Measurements from ENCODE around the gene TXK. TPM values are rescaled to one million over a fixed set of nuclear protein-coding genes. Genes with fewer than 3 reads are reported as not detected.

TXK gene
- total and polyA plus RNA-seq, 2 experiments from 2014 or later, result 0.14 to 0.40 TPM

DNA sequence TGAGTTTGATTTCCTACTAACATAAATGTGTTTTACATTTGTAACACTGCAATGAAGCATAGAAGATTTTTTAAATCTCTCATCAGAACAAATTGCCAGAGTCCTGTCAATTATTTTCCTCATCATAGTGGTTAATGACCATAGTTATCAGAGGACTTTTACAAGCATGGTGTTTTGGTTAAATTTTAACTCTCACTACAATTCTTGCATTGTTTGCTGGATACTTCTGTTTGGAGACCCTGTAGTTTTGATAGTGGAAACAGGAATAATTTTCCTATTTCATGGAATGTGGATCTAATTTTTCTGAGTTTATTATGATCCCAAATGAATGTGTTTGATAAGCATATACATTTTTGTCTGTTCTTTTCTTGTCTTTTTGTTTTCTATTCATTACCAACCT lies 100.6 kb downstream of the TXK start (continued):
- TF ChIP-seq, protein P1, sequence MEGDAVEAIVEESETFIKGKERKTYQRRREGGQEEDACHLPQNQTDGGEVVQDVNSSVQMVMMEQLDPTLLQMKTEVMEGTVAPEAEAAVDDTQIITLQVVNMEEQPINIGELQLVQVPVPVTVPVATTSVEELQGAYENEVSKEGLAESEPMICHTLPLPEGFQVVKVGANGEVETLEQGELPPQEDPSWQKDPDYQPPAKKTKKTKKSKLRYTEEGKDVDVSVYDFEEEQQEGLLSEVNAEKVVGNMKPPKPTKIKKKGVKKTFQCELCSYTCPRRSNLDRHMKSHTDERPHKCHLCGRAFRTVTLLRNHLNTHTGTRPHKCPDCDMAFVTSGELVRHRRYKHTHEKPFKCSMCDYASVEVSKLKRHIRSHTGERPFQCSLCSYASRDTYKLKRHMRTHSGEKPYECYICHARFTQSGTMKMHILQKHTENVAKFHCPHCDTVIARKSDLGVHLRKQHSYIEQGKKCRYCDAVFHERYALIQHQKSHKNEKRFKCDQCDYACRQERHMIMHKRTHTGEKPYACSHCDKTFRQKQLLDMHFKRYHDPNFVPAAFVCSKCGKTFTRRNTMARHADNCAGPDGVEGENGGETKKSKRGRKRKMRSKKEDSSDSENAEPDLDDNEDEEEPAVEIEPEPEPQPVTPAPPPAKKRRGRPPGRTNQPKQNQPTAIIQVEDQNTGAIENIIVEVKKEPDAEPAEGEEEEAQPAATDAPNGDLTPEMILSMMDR (conservative IDR thresholded peaks at IDR 0.05; ENCODE audit: low read depth in 2 of 2), result no peak

DNA sequence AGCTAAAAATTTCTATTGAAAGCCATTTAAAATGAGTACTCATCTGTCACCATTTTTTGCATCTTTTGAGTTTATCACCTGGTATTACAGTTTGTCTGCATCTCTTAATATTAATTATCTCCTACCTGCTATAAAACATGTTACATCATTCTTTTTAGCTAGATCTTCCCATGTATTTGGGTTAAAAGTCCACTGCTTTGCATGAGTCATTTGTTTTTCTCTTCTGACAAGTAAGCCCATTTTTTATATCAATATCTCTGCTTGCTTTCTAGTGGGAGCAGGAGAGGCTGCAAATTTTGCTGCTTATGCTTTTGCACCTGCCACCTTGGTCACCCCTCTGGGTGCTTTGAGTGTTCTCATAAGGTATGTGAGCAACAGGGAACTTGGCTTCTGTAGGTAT lies 101.3 kb downstream of the TXK start:
- ATAC-seq (no peak), DNase-seq (ENCODE audit: low spot score) (no peak)
- H3F3A ChIP-seq (replicated peaks; ENCODE audit: low read depth), result no peaks in the 10 kb centered on the region
- H3K27ac Mint-ChIP-seq, result no peak overlapping the region
- no peak overlapping the region for H3K4me3 Mint-ChIP-seq
- H3K4me3 ChIP-seq, result no peak overlapping the region
- no peaks in the 10 kb centered on the region for H3K79me2 ChIP-seq (replicated peaks; ENCODE audit: insufficient read depth)
- no peaks in the 10 kb centered on the region for H3K27me3 Mint-ChIP-seq (ENCODE audit: insufficient read depth, low read depth, poor library complexity)
- no peaks in the 10 kb centered on the region for H3K9me3 Mint-ChIP-seq
- H3K27me3 ChIP-seq (ENCODE audit: insufficient read depth), result no peaks in the 10 kb centered on the region
- no peak overlapping the region for H3K27ac ChIP-seq (ENCODE audit: low read depth)
- H3K9me2 ChIP-seq (ENCODE audit: insufficient read depth), result no peaks in the 10 kb centered on the region
- TF ChIP-seq, protein P1 (conservative IDR thresholded peaks at IDR 0.05; ENCODE audit: low read depth in 2 of 2), result no peak
- TF ChIP-seq POLR2AphosphoS5 (IDR thresholded peaks at IDR 0.05; ENCODE audit: low read depth) (no peak), ZNF331 (CRISPR knock-in tag; IDR thresholded peaks at IDR 0.05; ENCODE audit: low read depth) (no peak)
- no peak overlapping the region for H3K4me2 ChIP-seq
- no peaks in the 10 kb centered on the region for H3K36me3 ChIP-seq (ENCODE audit: insufficient read depth)
- H3K4me1 Mint-ChIP-seq, result peaks cover 31% of the 10 kb centered on the region
- H2AFZ ChIP-seq, result no peak overlapping the region
- H3K4me1 ChIP-seq (ENCODE audit: insufficient read depth), result peaks cover 25% of the 10 kb centered on the region
- peaks cover 3% of the 10 kb centered on the region; the same call in 2 of the 3 replicates for H3K36me3 Mint-ChIP-seq (ENCODE audit: low read depth)
- no peaks in the 10 kb centered on the region for H4K20me1 ChIP-seq (replicated peaks; ENCODE audit: insufficient read depth)

DNA sequence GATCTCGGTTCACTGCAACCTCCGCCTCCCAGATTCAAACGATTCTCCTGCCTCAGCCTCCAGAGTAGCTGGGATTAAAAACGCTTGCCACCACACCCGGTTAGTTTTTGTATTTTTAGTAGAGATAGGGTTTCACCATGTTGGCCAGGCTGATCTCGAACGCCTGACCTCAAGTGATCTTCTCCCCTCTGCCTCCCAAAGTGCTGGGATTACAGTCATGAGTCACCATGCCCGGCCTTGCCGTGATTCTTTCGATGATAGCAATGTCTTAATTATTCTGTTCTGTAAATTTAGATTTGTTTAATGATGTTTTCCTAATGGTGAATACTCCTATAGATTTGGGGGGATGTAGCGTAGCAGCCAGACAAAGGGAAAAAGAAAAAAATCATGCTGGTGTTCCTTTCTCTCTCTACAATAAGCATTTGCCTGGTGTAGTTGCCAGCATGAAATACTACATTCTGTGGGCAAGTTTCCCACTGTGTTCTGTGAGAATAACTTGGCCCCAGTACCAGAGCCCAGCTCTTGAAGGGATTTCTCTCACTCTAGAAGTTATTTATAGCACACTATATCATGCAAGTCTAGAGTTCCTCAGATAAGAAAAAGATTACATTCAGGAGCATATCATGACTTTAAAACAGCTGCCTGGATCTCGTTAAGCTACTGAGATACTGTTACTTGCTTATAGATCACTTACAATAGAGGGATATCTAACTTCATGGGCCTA lies 102.1 kb downstream of the TXK start:
- no peak for ATAC-seq
- no peaks in the 10 kb centered on the region for H3K27me3 ChIP-seq (ENCODE audit: insufficient read depth)
- H3K36me3 Mint-ChIP-seq (ENCODE audit: low read depth), result peaks cover 6% of the 10 kb centered on the region; the same call in 2 of the 3 replicates
- no peak overlapping the region for H3K4me3 ChIP-seq
- peaks cover 29% of the 10 kb centered on the region for H3K4me1 ChIP-seq (ENCODE audit: insufficient read depth)
- H3K36me3 ChIP-seq (ENCODE audit: insufficient read depth), result no peaks in the 10 kb centered on the region
- no peak overlapping the region for H3K27ac Mint-ChIP-seq
- no peaks in the 10 kb centered on the region for H3K9me2 ChIP-seq (ENCODE audit: insufficient read depth)
- no peaks in the 10 kb centered on the region for H4K20me1 ChIP-seq (replicated peaks; ENCODE audit: insufficient read depth)
- H3K9me3 Mint-ChIP-seq, result no peaks in the 10 kb centered on the region
- H3K4me2 ChIP-seq, result no peak overlapping the region
- H3K4me3 Mint-ChIP-seq, result no peak overlapping the region
- no peak overlapping the region for H3K27ac ChIP-seq (ENCODE audit: low read depth)
- H2AFZ ChIP-seq, result no peak overlapping the region
- no peaks in the 10 kb centered on the region for H3K79me2 ChIP-seq (replicated peaks; ENCODE audit: insufficient read depth)
- H3K27me3 Mint-ChIP-seq (ENCODE audit: insufficient read depth, low read depth, poor library complexity), result no peaks in the 10 kb centered on the region
- H3F3A ChIP-seq (replicated peaks; ENCODE audit: low read depth), result no peaks in the 10 kb centered on the region
- no peak for DNase-seq (ENCODE audit: low spot score)
- H3K4me1 Mint-ChIP-seq, result peaks cover 31% of the 10 kb centered on the region
- TF ChIP-seq, protein P1 (conservative IDR thresholded peaks at IDR 0.05; ENCODE audit: low read depth in 2 of 2), result no peak
- TF ChIP-seq POLR2AphosphoS5 (IDR thresholded peaks at IDR 0.05; ENCODE audit: low read depth), result no peak
- TF ChIP-seq, protein P2, sequence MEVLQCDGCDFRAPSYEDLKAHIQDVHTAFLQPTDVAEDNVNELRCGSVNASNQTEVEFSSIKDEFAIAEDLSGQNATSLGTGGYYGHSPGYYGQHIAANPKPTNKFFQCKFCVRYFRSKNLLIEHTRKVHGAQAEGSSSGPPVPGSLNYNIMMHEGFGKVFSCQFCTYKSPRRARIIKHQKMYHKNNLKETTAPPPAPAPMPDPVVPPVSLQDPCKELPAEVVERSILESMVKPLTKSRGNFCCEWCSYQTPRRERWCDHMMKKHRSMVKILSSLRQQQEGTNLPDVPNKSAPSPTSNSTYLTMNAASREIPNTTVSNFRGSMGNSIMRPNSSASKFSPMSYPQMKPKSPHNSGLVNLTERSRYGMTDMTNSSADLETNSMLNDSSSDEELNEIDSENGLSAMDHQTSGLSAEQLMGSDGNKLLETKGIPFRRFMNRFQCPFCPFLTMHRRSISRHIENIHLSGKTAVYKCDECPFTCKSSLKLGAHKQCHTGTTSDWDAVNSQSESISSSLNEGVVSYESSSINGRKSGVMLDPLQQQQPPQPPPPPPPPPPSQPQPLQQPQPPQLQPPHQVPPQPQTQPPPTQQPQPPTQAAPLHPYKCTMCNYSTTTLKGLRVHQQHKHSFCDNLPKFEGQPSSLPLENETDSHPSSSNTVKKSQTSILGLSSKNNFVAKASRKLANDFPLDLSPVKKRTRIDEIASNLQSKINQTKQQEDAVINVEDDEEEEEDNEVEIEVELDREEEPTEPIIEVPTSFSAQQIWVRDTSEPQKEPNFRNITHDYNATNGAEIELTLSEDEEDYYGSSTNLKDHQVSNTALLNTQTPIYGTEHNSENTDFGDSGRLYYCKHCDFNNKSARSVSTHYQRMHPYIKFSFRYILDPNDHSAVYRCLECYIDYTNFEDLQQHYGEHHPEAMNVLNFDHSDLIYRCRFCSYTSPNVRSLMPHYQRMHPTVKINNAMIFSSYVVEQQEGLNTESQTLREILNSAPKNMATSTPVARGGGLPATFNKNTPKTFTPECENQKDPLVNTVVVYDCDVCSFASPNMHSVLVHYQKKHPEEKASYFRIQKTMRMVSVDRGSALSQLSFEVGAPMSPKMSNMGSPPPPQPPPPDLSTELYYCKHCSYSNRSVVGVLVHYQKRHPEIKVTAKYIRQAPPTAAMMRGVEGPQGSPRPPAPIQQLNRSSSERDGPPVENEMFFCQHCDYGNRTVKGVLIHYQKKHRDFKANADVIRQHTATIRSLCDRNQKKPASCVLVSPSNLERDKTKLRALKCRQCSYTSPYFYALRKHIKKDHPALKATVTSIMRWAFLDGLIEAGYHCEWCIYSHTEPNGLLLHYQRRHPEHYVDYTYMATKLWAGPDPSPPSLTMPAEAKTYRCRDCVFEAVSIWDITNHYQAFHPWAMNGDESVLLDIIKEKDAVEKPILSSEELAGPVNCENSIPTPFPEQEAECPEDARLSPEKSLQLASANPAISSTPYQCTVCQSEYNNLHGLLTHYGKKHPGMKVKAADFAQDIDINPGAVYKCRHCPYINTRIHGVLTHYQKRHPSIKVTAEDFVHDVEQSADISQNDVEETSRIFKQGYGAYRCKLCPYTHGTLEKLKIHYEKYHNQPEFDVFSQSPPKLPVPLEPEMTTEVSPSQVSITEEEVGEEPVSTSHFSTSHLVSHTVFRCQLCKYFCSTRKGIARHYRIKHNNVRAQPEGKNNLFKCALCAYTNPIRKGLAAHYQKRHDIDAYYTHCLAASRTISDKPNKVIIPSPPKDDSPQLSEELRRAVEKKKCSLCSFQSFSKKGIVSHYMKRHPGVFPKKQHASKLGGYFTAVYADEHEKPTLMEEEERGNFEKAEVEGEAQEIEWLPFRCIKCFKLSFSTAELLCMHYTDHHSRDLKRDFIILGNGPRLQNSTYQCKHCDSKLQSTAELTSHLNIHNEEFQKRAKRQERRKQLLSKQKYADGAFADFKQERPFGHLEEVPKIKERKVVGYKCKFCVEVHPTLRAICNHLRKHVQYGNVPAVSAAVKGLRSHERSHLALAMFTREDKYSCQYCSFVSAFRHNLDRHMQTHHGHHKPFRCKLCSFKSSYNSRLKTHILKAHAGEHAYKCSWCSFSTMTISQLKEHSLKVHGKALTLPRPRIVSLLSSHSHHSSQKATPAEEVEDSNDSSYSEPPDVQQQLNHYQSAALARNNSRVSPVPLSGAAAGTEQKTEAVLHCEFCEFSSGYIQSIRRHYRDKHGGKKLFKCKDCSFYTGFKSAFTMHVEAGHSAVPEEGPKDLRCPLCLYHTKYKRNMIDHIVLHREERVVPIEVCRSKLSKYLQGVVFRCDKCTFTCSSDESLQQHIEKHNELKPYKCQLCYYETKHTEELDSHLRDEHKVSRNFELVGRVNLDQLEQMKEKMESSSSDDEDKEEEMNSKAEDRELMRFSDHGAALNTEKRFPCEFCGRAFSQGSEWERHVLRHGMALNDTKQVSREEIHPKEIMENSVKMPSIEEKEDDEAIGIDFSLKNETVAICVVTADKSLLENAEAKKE (CRISPR knock-in tag; IDR thresholded peaks at IDR 0.05), result no peak
- TF ChIP-seq JUNB (IDR thresholded peaks at IDR 0.05; ENCODE audit: unreplicated experiment), result no peak

All from GM23338 (cell line).